ENCODE data around the gene FABP3. TPM values are rescaled to one million over a fixed set of nuclear protein-coding genes. Genes with fewer than 3 reads are reported as not detected.

The FABP3 gene
- polyA plus RNA-seq, 2 of the 4 experiments (the other 2 are of a cell fraction): not detected

DNA sequence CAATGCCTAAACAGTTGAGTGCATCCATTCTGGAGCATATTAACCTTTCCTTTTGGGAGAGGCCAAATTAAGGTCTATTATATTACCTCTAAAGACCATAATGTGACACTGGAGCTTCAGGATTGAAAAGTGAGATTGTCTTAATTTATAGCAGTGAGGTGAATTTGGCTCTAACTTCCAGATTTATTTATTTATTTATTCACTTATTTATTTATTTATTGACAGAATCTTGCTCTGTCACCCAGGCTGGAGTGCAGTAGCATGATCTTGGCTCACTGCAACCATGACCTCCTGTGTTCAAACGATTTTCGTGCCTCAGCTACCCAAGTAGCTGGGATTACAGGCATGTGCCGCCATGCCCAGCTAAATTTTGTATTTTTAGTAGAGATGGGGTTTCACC is 57.0 kb downstream of the FABP3 start:
- no peak for DNase-seq (ENCODE audit: low read depth in 1 of 2, low spot score in 1 of 2)
- Histone ChIP-seq H3K4me3 (no peak overlapping the region), H3K27ac (no peak overlapping the region), H3K4me2 (no peak overlapping the region), H3K9me3 (no peaks in the 10 kb centered on the region), H3K4me1 (no peaks in the 10 kb centered on the region)
- 85% methylated on average over 3 of the region's 3 CpGs for WGBS (ENCODE audit: missing lambda C conversion rate)
- ATAC-seq: no peak
- no peak for FAIRE-seq
- POLR2A ChIA-PET: no interaction called here
- CTCF ChIA-PET: interaction anchor here (1.0 to 1.2 kb wide), 2 partner anchors 19 to 132 kb away, joined by 3 to 4 read pairs; partner anchors contain the start of gene ZCCHC17
- TF ChIP-seq NPAS2 (CRISPR knock-in tag; IDR thresholded peaks at IDR 0.05; ENCODE audit: borderline replicate concordance) (no peak), ZC3H11A (IDR thresholded peaks at IDR 0.05) (peak; percentile 38; the same call in 1 of the 2 replicates)
- TF ChIP-seq, protein P1, sequence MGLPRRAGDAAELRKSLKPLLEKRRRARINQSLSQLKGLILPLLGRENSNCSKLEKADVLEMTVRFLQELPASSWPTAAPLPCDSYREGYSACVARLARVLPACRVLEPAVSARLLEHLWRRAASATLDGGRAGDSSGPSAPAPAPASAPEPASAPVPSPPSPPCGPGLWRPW (IDR thresholded peaks at IDR 0.05): no peak

Other genes with a start within 250 kb of the FABP3 start
- 0.74 and 0.89 TPM in 2 replicates for gene NKAIN1, start 133.2 kb downstream of the FABP3 start, polyA plus RNA-seq (2011; rRNA removed)
- gene NKAIN1, start 133.2 kb downstream of the FABP3 start, polyA plus RNA-seq (2017; fragmentation: RNase III; extraction: RNeasy Plus Mini Kit Qiagen cat#74134 plus additional on column Dnase treatment): 0.77 to 0.80 TPM (median 0.78 TPM) in 3 replicates
- gene SNRNP40, start 76.3 kb downstream of the FABP3 start, polyA plus RNA-seq (2011; rRNA removed): 72.5 and 83.6 TPM in 2 replicates
- gene SNRNP40, start 76.3 kb downstream of the FABP3 start, polyA plus RNA-seq (2017; fragmentation: RNase III; extraction: RNeasy Plus Mini Kit Qiagen cat#74134 plus additional on column Dnase treatment): 45.3 to 50.2 TPM (median 47.4 TPM) in 3 replicates
- 28.0 and 34.5 TPM in 2 replicates for gene ZCCHC17, start 76.0 kb downstream of the FABP3 start, polyA plus RNA-seq (2011; rRNA removed)
- gene ZCCHC17, start 76.0 kb downstream of the FABP3 start, polyA plus RNA-seq (2017; fragmentation: RNase III; extraction: RNeasy Plus Mini Kit Qiagen cat#74134 plus additional on column Dnase treatment): 25.9 to 28.0 TPM (median 28.0 TPM) in 3 replicates
- gene SERINC2, start 40.1 kb upstream of the FABP3 start, polyA plus RNA-seq (2011; rRNA removed): 6.0 and 7.5 TPM in 2 replicates
- gene SERINC2, start 40.1 kb upstream of the FABP3 start, polyA plus RNA-seq (2017; fragmentation: RNase III; extraction: RNeasy Plus Mini Kit Qiagen cat#74134 plus additional on column Dnase treatment): 16.1 to 21.1 TPM (median 16.3 TPM) in 3 replicates
- gene TINAGL1, start 203.4 kb upstream of the FABP3 start, polyA plus RNA-seq (2011; rRNA removed): 0.09 and 0.22 TPM in 2 replicates
- gene TINAGL1, start 203.4 kb upstream of the FABP3 start, polyA plus RNA-seq (2017; fragmentation: RNase III; extraction: RNeasy Plus Mini Kit Qiagen cat#74134 plus additional on column Dnase treatment): 0.88 to 1.2 TPM (median 1.1 TPM) in 3 replicates
- gene HCRTR1, start 244.6 kb upstream of the FABP3 start, polyA plus RNA-seq (2011; rRNA removed): not detected in 2 replicates
- gene HCRTR1, start 244.6 kb upstream of the FABP3 start, polyA plus RNA-seq (2017; fragmentation: RNase III; extraction: RNeasy Plus Mini Kit Qiagen cat#74134 plus additional on column Dnase treatment): not detected in 3 replicates

All from A549 (cell line).